Liver (tissue), 3 donors: ENCODE results near the gene DMXL2.

Source experiments
- CTCF ChIP-seq: fragments of 150-350 bp; IDR thresholded peaks from 2 replicates; pipeline ENCODE4 v1.5.1; 2017; ENCODE audit warnings: improper control_type of control experiment, low read depth, low read length; ENCODE audit not compliant: missing input control
- HNF4G ChIP-seq: IDR thresholded peaks from 2 replicates; pipeline ENCODE4 v1.6.1; 2016; ENCODE audit warnings: antibody characterized with exemption
- donor health status: healthy.
- donor health status: healthy.

GRCh38 chr15:51403946-51404695, 218.4 kb downstream of the DMXL2 start:
- TF ChIP-seq CTCF = no peak
- no peak for TF ChIP-seq HNF4G
